ENCODE measurements around the gene UVSSA. TPM values are rescaled to one million over a fixed set of nuclear protein-coding genes. Genes with fewer than 3 reads are reported as not detected.

UVSSA gene
- total RNA-seq, 1 donor from 2014 or later, result 35.2 TPM

GRCh38 chr4:1396806-1397455 is 49.9 kb downstream of the UVSSA start:
- DNase-seq (peak; percentile 10), ATAC-seq (ENCODE audit: low read depth) (no peak)
- intact Hi-C loops (cut with micrococcal nuclease), result no loop called here
- CTCF ChIA-PET, result no interaction called here
- peaks cover 12% of the 10 kb centered on the region for H3K27me3 Mint-ChIP-seq
- H3K9me3 Mint-ChIP-seq, result no peaks in the 10 kb centered on the region
- POLR2A ChIA-PET, result no interaction called here
- H3K27ac Mint-ChIP-seq, result no peak overlapping the region
- no peak for TF ChIP-seq CTCF (IDR thresholded peaks at IDR 0.05)
- peaks cover 11% of the 10 kb centered on the region for H3K36me3 Mint-ChIP-seq (ENCODE audit: low read depth)
- no peaks in the 10 kb centered on the region for H3K4me1 Mint-ChIP-seq
- H3K4me3 Mint-ChIP-seq, result no peak overlapping the region

GRCh38 chr4:1398681-1399507 is 51.9 kb downstream of the UVSSA start:
- intact Hi-C loops (cut with micrococcal nuclease), result no loop called here
- no peaks in the 10 kb centered on the region for H3K9me3 Mint-ChIP-seq

GRCh38 chr4:1399508-1400190 is 52.6 kb downstream of the UVSSA start:
- peaks cover 2% of the 10 kb centered on the region for H3K36me3 Mint-ChIP-seq (ENCODE audit: low read depth)
- ChIA-PET CTCF (no interaction called here), POLR2A (no interaction called here)
- no peaks in the 10 kb centered on the region for H3K9me3 Mint-ChIP-seq
- peaks cover 18% of the 10 kb centered on the region for H3K27me3 Mint-ChIP-seq
- intact Hi-C loops (cut with micrococcal nuclease), result no loop called here
- peaks cover 4% of the 10 kb centered on the region for H3K4me1 Mint-ChIP-seq
- no peak for DNase-seq
- no peak for ATAC-seq (ENCODE audit: low read depth)
- no peak for TF ChIP-seq CTCF (IDR thresholded peaks at IDR 0.05)
- H3K4me3 Mint-ChIP-seq, result no peak overlapping the region
- no peak overlapping the region for H3K27ac Mint-ChIP-seq

More at GRCh38 chr4:1398681-1399507, 51.9 kb downstream of the UVSSA start:
- H3K4me3 Mint-ChIP-seq, result no peak overlapping the region
- ChIA-PET CTCF (no interaction called here), POLR2A (no interaction called here)
- peaks cover 16% of the 10 kb centered on the region for H3K27me3 Mint-ChIP-seq
- no peak for ATAC-seq (ENCODE audit: low read depth)
- peaks cover 6% of the 10 kb centered on the region for H3K36me3 Mint-ChIP-seq (ENCODE audit: low read depth)
- peak; percentile 7 for DNase-seq
- H3K4me1 Mint-ChIP-seq, result peaks cover 4% of the 10 kb centered on the region
- no peak for TF ChIP-seq CTCF (IDR thresholded peaks at IDR 0.05)
- H3K27ac Mint-ChIP-seq, result no peak overlapping the region

GRCh38 chr4:1400191-1400805 is 53.3 kb downstream of the UVSSA start:
- Mint-ChIP-seq H3K4me1 (peaks cover 4% of the 10 kb centered on the region), H3K4me3 (no peak overlapping the region), H3K27me3 (peaks cover 21% of the 10 kb centered on the region), H3K36me3 (ENCODE audit: low read depth) (peaks cover 2% of the 10 kb centered on the region), H3K9me3 (no peaks in the 10 kb centered on the region), H3K27ac (no peak overlapping the region)
- intact Hi-C loops (cut with micrococcal nuclease), result no loop called here
- no peak for TF ChIP-seq CTCF (IDR thresholded peaks at IDR 0.05)
- no peak for ATAC-seq (ENCODE audit: low read depth)
- DNase-seq, result peak; percentile 9
- CTCF ChIA-PET, result no interaction called here
- POLR2A ChIA-PET, result no interaction called here
